GM21381 (cell line): Measurements from ENCODE around the gene CLDN2.
"Not testable (repeated sequence)": the region's sequence is repeated elsewhere in the genome, so short reads cannot be mapped to it uniquely, and the experiment has no call there.

Source experiments
- ATAC-seq: cut with Tn5 transposase; IDR thresholded peaks from one replicate; pipeline ENCODE4 v1.9.1; 2021; ENCODE audit warnings: mild to moderate bottlenecking, moderate library complexity; ENCODE audit not compliant: unreplicated experiment

CLDN2 gene, protein sequence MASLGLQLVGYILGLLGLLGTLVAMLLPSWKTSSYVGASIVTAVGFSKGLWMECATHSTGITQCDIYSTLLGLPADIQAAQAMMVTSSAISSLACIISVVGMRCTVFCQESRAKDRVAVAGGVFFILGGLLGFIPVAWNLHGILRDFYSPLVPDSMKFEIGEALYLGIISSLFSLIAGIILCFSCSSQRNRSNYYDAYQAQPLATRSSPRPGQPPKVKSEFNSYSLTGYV

DNA sequence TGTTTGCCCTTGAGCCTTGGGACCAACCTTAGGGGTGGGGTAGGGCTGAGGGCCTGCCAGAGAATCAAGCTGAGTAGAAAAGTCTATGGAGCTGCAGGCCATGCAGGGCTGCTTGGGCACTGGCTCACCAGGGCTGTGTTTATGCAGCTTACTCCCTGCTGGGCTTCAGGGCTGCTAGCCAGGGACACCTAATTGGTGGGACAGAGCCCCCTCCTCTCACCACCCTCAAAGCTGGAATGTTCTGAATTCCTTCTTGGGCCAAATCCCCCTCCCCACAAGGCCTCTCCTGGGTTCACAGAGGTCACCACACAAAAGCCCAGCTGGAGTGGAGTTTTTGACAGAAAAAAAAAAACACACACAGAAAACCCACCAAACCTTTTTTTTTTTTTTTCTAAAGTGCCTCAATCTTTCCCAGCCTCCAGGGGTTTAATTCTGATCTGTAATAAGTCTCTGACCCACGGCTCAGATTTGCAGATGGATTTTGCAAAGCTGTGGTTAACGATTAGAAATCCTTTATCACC, at the start of gene CLDN2:
Gene CLDN2, plus strand, starts transcription at position 471 of the 521 bp plus-strand sequence. CDS start 7,827 bp downstream, outside the sequence.
- no peak for ATAC-seq

DNA sequence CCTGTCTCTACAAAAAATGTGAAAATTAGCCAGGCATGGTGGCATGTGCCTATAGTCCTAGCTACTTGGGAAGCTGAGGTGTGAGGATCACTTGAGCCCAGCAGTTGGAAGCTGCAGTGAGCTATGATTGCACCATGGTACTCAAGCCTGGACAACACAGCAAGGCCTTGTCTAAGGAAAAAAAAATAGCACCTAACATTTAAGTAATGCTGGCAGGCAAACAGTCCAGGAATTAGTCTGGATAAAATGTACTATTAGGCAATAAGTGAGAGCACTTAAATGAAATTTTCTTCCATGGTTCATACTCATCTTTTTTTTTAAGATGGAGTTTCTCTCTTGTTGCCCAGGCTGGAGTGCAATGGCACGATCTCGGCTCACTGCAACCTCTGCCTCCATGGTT, 47.4 kb upstream of the CLDN2 start:
- not testable (repeated sequence) for ATAC-seq

DNA sequence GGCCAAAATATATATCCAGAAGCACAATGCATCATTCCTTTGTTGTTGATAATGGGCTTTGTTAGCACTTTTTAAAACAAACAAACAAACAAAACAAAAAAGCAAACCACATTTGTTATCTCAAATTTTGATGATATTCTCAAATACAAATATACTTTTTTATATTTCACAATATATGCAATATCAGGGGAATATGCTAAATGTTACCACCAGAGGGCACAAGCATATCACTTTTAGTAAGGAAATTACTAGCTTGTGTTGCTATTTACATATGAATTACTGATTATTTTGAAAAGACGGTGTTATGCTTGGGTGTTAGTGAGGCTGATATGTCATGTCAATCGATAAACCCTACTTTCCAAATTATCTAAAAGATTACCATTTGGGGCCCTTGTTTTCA, 46.1 kb upstream of the CLDN2 start:
- no peak for ATAC-seq

DNA sequence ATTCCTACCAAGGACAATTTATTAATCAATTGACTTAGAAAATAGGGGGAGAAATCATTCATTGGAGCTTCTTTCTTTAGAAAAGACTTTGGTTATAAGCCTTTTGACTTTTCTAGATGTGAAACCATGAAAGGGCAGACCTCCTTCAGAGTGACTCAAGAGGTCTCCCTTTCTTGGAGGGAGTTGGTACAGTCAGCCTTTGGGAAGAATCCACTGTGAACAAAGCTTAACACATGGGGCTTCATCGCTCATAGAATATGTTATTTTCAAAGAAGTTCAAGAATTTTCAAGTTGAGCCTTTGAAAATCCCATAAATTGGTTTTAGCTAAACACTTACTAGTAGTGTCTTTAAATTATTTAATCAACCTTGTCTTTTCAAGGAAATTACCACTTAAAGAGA, 45.1 kb upstream of the CLDN2 start:
- no peak for ATAC-seq

DNA sequence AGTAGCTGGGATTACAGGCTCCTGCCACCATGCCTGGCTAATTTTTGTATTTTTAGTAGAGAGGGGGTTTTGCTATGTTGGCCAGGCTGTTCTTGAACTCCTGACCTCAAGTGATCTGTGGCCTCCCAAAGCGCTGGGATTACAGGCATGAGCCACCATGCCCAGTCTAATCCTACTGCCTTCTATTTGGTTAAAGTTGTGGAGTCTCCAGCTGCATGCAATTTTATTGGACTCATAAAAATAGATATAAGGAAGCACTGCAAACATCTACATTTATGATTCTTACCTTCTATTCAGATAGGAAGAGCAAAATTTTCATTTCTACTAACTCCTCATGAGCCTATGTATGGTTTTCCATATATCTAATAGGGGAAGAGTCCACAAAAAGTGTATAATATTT, 30.7 kb upstream of the CLDN2 start:
- no peak for ATAC-seq

DNA sequence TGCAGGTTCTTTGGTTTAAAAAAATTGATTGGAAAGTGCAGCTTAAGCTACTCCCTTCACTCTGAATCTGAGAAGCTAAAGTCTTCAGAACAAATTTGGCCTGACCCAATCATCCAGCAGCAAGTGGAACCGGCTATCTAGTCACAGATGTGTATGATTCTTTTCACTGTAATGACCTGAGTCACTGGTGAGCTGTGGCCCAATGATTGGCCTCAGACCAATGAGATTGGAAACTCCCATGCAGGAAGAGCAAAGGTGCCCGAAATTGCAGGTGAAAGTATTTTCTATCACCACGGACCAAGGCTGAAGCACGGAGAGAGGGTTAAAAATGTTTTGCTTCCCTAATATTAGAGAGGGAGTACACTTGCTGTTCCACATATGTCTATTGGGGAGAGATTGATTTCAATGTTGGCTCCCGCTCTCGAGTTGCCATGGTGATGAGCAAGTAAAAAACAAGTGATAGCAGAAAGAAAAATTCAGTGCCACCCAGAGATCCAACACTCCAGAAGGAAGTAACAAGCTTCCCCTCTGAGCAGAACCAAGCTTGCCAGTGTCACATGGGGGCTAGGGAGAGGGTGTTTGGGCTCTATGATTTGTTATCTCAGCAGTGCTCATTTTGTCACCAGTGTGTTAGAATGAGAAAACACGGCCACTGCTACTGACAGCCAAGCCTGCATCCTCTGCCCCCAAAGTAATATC, 28.3 kb upstream of the CLDN2 start:
- ATAC-seq: no peak

DNA sequence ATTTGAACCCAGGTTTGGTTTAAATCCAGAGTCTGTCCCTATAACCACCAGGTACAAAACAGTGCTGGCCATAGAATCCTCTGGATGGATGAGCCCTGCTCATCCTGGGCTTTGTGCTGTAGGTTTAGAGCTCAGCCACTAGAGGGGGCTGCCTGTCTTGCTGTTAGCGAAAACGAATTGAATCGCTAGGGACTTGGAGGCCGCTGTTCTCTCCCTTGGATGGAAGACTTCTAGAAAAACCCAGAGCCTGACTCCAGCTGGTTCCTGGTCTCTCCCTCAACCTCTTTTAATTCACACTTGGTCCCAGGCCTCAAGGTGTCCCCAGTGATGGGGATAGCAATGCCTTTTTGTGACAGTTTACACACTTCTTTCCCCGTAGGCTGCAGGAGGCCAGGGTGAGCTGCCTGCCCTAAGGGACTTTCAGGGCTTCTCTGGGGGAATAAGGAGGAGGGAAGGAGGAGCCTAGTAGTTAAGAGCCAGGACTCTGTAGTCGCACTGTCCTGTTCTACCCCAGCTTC, 25.8 kb upstream of the CLDN2 start:
- peak; percentile 81 for ATAC-seq

DNA sequence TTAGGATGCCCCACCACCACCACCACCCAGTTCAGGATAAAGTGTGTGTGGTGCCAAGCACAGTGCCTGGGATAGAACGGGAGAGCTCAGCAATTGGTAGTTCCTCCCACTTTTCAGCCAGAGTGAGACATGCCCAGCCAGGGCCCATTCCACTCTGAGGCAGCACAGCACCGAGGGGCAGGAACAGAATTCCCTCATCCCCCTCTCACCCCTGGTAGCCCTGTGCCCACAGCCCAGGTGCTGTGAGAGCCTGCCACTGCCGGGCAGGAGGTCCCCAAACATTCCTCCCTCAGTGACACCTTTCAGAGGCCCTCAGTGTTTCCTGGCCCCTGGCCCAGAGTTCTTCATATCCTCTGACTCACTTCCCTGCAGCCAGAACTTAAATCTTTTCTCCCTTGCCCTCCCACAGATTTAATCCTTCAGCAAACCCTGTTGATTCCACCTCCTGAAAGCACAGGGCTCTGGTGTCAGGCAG, 25.2 kb upstream of the CLDN2 start:
- ATAC-seq: no peak

DNA sequence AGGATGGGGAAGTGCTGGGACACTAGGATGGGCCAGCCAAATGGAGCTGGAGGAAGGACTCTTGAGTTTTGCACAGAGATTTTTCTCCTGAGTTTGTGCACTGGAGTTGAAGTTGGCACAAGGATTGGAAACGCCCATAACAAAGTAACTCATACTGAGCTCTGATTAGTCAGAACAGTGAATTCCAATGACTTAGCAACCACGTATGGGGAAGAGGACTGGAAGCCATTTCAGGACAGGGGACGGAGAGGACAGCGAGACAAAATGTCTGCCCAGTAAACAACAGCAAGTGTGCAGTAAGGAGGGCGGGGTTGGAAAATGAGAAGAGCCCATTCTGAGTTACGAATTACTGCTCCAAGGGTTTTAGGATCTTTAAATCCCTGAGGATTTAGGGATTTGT, 22.9 kb upstream of the CLDN2 start:
- no peak for ATAC-seq

DNA sequence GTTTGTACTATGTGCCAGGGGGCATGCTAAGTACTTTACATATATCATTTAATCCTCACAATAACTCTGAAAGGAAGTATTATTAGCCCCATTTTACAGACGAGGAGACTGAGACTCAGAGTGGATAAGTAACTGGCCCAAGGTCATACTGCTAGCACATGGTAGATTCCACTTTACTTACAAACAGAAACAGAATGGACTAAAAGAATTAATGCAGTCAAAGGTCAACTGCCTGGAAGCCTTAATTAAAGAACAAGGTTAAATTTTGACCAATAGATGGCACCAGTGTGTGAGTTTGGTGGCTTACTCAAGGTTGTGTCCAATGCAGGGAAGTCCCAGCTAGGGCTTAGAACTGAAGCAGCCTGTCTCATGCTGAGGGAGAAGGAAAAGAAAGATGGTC, 21.7 kb upstream of the CLDN2 start:
- no peak for ATAC-seq

DNA sequence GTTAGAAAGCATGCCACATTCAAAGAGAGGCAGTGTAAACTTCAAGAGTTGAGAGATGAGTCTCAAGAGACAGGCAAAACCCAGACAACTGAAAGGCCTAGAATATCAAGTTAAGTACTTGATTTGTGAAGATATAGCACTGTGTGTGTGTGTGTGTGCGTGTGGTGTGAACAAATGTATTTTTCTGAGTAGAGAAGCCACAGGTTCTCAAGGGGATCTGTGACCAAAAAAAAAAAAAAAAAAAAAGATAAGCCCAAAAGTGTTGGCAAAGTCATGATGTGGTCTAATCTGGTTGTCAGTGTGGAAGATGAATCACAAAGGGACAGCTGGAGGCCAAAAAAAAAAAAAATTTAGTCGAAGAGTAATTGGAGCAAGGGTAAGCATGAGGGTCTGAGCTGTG, 20.9 kb upstream of the CLDN2 start:
- ATAC-seq: no peak

DNA sequence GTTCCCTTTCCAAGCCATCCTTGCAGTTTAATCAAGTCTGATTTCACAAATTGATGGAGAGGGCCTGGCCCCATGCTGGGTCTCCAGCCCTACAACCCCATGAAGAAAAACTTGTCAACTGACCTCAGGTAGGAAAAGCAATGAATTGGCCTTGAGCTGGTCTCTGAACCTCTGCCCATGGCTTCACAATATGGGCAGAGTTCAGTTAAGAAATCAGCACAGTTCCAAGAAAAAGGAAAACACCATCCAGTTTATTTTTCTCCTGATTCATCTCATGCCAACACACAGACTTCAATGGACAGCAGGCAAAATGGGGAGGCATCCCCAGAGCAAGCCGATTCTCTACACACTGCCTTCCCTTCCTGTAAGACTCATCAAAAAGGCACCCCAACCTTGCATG, 20.4 kb upstream of the CLDN2 start:
- no peak for ATAC-seq

DNA sequence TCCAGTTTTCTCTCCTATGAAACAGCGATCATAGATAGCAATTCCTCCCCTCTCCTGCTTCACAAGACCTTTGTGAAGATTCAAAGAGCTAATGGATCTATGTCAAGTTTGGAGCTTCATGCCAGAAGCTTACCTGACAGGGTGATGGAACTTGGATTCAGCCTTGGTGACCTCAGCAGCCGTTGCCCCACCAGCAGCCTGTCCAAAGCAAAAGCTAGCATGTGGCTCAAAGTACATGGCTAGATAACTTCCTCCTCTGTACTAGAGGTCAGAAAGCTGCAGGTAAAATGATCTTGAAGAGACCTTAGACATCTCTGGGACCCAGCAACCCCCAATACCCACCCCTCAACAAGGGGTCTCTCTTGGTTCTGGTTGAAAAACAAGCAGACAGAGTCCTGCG, 18.9 kb upstream of the CLDN2 start:
- no peak for ATAC-seq

DNA sequence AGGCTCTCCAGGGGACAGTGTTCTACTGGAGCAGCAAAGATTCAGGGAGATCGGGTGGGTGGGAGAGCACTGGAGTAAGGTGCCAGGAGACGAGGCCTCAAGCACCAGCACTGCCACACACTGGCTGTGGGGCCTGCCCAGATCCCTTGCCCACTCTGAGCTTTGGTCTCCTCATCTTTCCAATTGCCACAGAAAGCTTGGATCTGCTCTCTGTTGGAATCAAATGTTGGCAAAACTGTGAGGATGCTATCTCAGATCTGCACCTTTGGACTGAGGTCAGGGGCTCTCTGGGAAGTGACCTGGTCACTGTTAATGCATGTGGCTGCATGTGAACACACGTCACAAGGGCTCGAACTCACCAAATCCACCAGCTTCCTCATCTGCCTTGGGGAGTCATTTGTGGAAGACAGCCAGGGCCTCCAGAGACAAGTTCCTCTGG, 18.4 kb upstream of the CLDN2 start:
- ATAC-seq: no peak

DNA sequence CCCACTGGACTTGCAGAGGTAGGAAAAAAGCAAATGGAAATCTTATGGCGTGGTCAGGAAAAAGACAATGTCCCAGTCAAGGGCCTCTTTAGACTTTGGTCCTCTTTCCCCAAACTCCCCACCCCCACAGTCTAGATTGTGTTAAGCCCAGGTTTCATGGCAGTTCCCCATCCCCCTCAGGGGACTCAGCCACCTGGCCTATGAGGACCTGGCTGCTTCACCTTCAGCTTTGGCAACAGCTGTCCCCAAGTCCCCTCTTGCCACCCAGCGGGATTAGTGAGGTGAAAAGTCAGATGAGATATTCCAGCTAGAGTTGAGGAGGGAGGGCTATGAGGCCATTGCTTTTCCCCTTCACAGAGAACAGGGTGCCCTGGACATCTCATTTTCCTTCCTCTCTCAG, 17.5 kb upstream of the CLDN2 start:
- no peak for ATAC-seq

DNA sequence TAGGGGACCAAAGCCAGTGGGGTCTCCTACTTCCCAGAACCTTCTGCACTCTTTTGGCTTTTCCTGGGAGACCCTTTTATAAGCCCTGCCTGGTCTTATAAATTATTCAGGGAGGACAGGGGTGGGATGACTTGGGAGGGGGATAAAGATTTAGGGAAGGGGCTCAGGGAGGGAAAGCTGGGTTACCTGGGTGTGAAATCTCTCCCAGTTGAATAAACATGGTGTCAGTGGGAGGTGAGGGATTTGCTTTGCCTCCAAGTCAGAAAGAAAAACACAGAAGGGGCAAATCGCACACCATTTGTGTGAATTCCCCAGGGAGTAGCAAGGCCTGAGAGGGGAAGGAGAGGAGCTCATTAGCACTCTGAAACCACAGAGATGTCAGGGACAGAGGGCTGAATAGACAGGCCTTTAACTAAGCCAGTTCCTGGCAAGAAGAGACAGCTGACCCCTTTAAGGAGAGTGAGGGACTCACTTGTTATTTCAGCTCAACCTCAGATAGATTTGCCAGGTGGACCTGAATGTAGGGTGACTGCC, 16.8 kb upstream of the CLDN2 start, which contains the start of gene RIPPLY1:
Gene RIPPLY1, minus strand, starts transcription at position 51 of the 534 bp plus-strand sequence. CDS start 54 bp downstream, outside the sequence.
- ATAC-seq: no peak

DNA sequence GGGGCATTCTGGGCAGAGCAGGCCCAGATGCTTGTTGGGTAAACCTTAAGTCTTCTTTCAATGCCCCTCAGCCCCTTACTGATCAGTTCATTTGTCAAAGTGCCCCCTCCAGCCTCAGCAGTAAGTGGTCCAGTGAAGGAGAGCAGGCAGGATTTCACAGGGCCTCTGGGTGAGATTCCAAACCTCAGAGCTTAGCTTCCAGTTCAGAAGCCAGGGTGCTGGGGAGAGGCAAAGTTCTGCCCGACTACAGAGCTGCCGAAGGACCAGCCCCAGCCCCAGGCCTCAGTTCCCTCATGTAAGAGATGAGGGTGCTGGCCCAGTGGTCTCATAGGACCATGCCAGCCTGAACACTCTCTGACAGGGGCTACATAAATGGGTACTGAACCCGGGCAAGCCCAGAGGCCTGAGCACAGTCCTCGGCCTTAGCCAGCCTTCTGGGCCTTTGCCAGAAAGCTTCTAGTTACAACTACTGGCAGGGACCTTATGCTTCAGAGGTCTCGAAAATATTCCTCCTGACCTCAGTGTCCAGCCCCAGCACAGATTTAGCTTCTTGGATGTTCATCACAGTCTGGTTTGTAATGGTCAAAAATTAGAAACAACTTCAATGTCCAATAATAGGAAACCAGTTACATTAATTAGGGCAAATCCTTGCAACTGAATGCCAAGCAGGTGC, 16.2 kb upstream of the CLDN2 start:
- ATAC-seq: no peak

DNA sequence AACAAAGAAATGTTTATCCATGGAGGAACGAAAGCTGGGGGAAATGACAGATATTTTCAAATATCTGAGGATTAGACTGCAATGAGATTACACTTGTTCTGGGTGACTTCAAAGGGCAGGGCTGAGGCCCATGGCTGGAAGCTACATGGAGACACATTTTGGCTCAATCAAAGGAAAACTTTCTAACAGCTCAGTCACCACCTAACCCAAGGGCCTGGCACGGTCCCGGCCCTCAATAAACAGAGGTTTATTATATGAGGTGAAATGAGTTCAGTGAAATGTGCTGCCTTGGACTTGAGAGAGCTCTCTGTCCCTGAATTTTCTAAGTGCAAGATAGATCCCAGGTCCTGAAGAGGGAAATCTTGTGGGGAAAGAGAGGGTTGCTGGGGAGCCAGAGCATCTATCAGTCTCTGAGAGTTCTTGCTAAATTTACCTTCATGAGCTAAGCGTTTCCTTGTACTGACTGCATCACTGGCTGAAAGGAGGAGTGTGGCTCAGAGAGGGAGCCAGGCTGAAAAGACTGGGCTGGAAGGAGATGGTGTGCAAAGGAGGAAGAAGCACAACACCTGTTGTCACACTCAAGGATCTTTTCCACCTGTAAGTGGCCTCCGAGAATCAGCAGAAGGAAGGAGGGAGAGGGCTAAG, 15.0 kb upstream of the CLDN2 start:
- ATAC-seq: no peak

DNA sequence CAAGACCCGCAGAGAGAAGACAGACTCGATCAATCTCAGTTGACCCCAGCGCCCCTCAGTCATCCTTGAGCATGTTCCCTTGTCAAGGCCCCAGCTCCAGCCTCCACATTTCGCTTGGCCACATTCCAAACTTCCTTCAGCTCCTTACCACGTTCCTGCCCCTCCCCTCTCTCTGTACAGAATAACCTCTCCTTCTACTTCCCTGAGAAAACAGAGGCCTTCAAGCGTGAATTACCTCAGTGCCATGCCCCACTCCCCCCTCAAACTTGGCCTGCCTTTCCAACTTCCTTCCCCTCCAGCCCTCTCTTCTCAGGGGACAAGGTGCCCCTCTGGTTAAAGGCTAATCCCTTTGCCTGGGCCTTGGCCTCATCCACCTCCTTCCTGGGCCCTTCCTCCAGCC, 13.8 kb upstream of the CLDN2 start:
- no peak for ATAC-seq

DNA sequence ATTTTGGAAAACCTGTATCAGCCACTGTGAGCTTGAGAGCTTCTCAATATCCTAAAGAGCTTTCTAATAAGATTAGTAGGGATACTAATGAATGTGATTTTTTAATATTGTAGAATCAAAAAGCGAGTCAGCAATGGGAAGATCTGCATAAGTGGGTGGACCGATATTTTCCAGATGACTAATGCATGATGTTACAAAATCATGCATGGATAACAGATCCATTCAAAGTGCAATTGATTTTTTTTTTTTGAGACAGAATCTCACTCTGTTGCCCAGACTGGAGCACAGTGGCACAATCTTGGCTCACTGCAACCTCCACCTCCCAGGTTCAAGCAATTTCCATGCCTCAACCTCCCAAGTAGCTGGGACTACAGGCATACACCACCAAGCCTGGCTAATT, 7.3 kb upstream of the CLDN2 start:
- ATAC-seq: no peak
